ENCODE results near the gene COL23A1.
"Not testable (repeated sequence)": the region's sequence is repeated elsewhere in the genome, so short reads cannot be mapped to it uniquely, and the experiment has no call there.

The COL23A1 gene

DNA sequence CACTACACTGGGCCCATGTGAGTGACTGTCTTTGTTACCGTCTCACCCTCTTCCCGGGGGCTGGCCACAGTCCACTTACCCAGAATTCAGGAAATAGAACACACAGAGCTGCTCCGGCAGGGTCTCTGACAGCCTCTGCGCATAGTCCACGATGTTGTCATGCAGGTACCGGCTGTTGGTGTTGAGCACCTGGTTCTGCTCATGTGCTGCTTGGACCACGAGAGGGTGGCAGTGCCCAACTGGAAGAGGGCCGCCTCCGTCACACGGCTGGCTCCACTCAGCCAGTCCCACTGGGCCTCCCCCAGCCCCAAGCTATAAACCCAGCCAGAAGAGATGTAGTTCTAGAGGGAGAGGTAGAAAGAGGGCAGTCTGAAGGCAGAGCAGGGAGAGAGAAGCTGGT, 360.3 kb downstream of the COL23A1 start:
- H3K4me3 ChIP-seq: no peak overlapping the region
- no peaks in the 10 kb centered on the region for H3K27me3 ChIP-seq
- no peaks in the 10 kb centered on the region for H3K9me3 ChIP-seq
- no peak for DNase-seq
- TF ChIP-seq, protein P1, sequence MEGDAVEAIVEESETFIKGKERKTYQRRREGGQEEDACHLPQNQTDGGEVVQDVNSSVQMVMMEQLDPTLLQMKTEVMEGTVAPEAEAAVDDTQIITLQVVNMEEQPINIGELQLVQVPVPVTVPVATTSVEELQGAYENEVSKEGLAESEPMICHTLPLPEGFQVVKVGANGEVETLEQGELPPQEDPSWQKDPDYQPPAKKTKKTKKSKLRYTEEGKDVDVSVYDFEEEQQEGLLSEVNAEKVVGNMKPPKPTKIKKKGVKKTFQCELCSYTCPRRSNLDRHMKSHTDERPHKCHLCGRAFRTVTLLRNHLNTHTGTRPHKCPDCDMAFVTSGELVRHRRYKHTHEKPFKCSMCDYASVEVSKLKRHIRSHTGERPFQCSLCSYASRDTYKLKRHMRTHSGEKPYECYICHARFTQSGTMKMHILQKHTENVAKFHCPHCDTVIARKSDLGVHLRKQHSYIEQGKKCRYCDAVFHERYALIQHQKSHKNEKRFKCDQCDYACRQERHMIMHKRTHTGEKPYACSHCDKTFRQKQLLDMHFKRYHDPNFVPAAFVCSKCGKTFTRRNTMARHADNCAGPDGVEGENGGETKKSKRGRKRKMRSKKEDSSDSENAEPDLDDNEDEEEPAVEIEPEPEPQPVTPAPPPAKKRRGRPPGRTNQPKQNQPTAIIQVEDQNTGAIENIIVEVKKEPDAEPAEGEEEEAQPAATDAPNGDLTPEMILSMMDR (IDR thresholded peaks at IDR 0.05): no peak
- no peak overlapping the region for H3K27ac ChIP-seq
- intact Hi-C loops (cut with DNase I; ENCODE audit: low total_unique reads): no loop called here
- peaks cover 9 to 55% (median 42%) of the 10 kb centered on the region in 3 donors for H3K36me3 ChIP-seq
- peaks cover 6 to 27% (median 24%) of the 10 kb centered on the region in 4 donors for H3K4me1 ChIP-seq

DNA sequence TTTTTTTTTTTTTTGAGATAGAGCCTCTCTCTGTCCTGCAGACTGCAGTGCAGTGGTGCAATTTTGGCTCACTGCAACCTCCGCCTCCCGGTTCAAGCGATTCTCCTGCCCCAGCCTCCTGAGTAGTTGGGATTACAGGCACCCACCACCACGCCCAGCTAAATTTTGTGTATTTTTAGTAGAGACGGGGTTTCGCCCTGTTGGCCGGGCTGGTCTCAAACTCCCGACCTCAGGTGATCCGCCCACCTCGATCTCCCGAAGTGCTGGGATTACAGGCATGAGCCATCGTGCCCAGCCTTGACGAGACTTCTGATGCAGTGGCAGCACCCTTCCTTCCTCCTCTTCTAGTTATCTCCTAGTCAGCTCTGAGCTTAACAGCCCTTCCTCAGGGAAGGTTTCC, 361.1 kb downstream of the COL23A1 start:
- H3K27ac ChIP-seq; H3K27me3 ChIP-seq; H3K9me3 ChIP-seq; intact Hi-C loops (cut with DNase I; ENCODE audit: low total_unique reads); DNase-seq; H3K4me3 ChIP-seq: not testable (repeated sequence)
- H3K4me1 ChIP-seq: peaks cover 6 to 27% (median 24%) of the 10 kb centered on the region in 4 donors
- peaks cover 9 to 63% (median 42%) of the 10 kb centered on the region in 3 donors for H3K36me3 ChIP-seq

DNA sequence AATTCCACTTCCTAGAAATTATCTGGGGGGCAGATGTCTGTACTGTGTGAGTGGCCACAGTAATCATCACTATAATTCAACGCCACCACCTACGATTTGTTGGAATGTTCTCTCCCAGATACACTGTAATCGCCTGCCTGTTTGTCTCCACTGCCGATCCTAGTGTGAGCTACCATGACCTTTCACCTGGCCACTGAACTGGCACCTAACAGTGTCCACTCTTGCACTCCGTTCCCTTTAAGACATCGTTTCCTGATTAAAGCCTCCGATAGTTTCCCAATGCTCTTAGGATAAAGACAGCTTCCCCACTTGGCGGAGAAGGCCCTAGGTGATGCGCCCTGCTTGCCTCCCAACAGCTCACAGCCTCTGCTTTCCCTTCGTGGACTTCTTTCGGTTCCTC, 361.6 kb downstream of the COL23A1 start:
- Histone ChIP-seq H3K9me3 (no peaks in the 10 kb centered on the region), H3K27ac (no peak overlapping the region), H3K4me1 (peaks cover 6 to 27% (median 24%) of the 10 kb centered on the region in 4 donors), H3K27me3 (no peaks in the 10 kb centered on the region), H3K4me3 (no peak overlapping the region), H3K36me3 (peaks cover 9 to 68% (median 42%) of the 10 kb centered on the region in 3 donors)
- DNase-seq: no peak
- TF ChIP-seq, protein P1 (IDR thresholded peaks at IDR 0.05): no peak
- intact Hi-C loops (cut with DNase I; ENCODE audit: low total_unique reads): no loop called here

DNA sequence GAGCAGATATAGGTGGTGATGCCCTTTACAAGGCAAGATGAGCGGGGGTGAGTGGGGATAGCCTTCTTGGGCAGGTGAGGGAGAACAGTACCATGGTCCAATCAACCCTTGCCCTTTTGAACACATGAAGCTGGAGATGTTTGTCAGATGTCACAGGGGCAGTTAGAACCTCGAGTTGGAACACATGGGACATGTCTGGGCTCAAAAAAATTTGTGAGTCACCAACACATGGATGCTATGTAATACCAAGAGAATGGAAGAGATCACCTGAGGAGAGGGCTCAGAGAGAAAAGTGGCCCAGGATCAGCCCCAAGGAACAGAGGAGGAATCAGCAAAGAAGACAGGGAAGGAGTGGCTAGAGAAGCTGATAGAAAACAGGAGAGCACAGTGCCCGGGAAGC, 362.3 kb downstream of the COL23A1 start:
- H3K27me3 ChIP-seq: no peaks in the 10 kb centered on the region
- H3K4me1 ChIP-seq: peaks cover 6 to 26% (median 22%) of the 10 kb centered on the region in 4 donors
- TF ChIP-seq, protein P1 (IDR thresholded peaks at IDR 0.05): no peak
- intact Hi-C loops (cut with DNase I; ENCODE audit: low total_unique reads): no loop called here
- no peaks in the 10 kb centered on the region for H3K9me3 ChIP-seq
- no peak overlapping the region for H3K4me3 ChIP-seq
- H3K36me3 ChIP-seq: peaks cover 9 to 69% (median 42%) of the 10 kb centered on the region in 3 donors
- no peak for DNase-seq
- H3K27ac ChIP-seq: no peak overlapping the region

DNA sequence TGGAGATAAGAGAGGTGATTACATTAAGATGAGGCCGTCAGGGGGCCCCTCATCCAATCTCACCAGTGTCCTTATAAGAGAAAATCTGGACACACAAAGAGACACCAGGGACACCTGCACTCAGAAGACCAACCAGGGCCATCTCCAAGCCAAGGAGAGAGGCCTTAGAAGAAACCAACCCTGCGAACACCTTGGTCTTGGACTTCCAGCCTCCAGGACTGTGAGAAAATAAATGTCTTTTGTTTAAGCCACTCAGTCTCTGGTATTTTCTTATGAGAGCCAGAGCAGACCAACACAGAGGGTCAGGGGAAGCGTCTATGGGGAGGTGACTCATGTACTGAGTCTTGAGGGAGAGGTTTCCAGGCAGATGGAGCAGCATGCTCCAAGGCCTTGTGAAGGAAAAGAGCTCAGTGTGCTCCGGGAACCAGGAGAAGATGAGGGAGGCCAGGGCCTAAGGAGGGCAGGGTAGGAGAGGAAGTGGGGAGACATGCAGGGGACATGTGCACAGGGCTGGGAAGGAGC, 363.0 kb downstream of the COL23A1 start:
- peaks cover 9 to 75% (median 49%) of the 10 kb centered on the region in 3 donors for H3K36me3 ChIP-seq
- TF ChIP-seq, protein P1 (IDR thresholded peaks at IDR 0.05): no peak
- no peaks in the 10 kb centered on the region for H3K9me3 ChIP-seq
- no peak for DNase-seq
- intact Hi-C loops (cut with DNase I; ENCODE audit: low total_unique reads): no loop called here
- no peak overlapping the region for H3K27ac ChIP-seq
- H3K27me3 ChIP-seq: no peaks in the 10 kb centered on the region
- H3K4me1 ChIP-seq: peaks cover 6 to 23% (median 20%) of the 10 kb centered on the region in 4 donors
- no peak overlapping the region for H3K4me3 ChIP-seq

DNA sequence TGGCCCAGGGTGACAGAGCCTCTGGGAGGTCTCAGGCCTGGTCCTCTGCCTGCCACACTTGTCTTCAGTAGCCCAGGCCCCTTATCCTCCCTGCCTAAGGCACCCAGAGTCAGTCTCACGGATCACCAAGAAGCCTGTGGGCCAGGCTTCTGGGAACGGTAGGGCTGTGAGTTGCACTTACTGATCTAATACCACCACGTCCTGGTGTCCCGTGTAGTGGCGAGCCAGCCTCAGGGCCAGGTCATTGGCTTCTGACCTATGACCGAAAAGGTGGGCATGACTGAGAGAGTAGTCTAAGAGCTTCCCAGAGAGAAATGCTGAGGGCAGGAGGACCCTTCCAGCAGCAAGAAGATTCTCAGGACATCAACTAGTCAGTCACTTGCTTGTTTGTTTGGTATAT, 365.0 kb downstream of the COL23A1 start:
- Histone ChIP-seq H3K9me3 (no peaks in the 10 kb centered on the region), H3K36me3 (peaks cover 11 to 86% (median 55%) of the 10 kb centered on the region in 3 donors), H3K4me3 (no peak overlapping the region), H3K27ac (no peak overlapping the region), H3K4me1 (peaks cover 0 to 6% (median 3%) of the 10 kb centered on the region in 4 donors), H3K27me3 (no peaks in the 10 kb centered on the region)
- intact Hi-C loops (cut with DNase I; ENCODE audit: low total_unique reads): no loop called here
- TF ChIP-seq, protein P1 (IDR thresholded peaks at IDR 0.05): no peak
- no peak for DNase-seq

Measured in tibial artery (tissue), 4 donors.